ENCODE results near the gene HTR1A. TPM values are rescaled to one million over a fixed set of nuclear protein-coding genes. Genes with fewer than 3 reads are reported as not detected.

The HTR1A gene
- total RNA-seq, 4 donors from 2014 or later = not detected

DNA sequence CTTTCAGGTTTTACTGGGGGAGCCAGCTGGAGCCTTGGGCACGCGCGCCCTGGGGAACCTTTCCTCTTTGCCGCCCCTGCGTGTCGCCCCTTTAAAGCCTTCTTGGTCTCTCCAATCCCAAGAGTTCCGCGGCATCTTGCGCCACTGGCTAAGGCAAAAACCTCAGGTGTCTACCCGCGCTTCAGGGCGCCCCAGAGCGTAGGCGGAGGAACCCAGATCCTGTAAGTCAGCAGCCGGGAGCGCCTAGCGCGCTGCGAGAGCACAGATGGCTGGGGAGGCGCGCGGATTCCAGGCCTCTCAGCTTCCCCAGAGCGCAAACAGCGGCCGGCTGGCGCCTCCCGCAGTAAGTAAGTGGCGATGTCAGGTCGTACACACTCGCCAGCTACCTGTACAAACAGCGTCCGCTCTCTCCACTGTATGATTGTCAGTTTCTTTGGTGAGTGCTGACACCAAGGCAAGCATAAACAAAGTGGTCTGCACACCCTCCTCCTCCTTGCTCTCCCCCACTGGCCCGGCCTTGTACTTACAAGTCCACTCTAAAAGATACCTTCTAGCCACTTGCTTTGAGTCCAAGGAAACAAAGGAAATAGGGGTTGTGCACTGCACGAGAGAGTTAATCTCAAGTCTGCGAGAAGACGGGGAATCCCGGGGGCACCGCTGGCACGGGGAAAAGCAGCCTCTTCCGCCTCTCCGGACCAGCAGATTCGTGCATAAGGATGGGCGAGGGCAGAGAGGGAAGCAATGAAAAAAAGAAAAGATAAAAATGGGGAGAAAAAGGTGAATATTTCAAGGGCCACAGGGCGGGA is 2.9 kb downstream of the HTR1A start:
- WGBS, 2 donors (ENCODE audit: low coverage in 1 of 2) = 0 to 3% methylated on average over 15 to 20 of the region's 44 CpGs
- Histone ChIP-seq H3K9me3 (peaks cover 0 to 15% (median 0%) of the 10 kb centered on the region in 3 donors), H3K4me1 (no peaks in the 10 kb centered on the region), H3K27me3 (peaks cover 52% of the 10 kb centered on the region), H3K27ac (no peak overlapping the region), H3K36me3 (no peaks in the 10 kb centered on the region), H3K4me3 (no peak overlapping the region)
- ATAC-seq = no peak
- TF ChIP-seq EP300 (IDR thresholded peaks at IDR 0.05) = no peak
- TF ChIP-seq CTCF (IDR thresholded peaks at IDR 0.05) = no peak
- TF ChIP-seq POLR2AphosphoS5 (IDR thresholded peaks at IDR 0.05) = no peak
- no peak for TF ChIP-seq POLR2A (IDR thresholded peaks at IDR 0.05)

- peaks cover 0 to 15% (median 0%) of the 10 kb centered on the region in 3 donors for H3K9me3 ChIP-seq
- H3K4me3 ChIP-seq = no peak overlapping the region
- TF ChIP-seq EP300 (IDR thresholded peaks at IDR 0.05) = no peak
- TF ChIP-seq CTCF (IDR thresholded peaks at IDR 0.05) = no peak
- TF ChIP-seq POLR2AphosphoS5 (IDR thresholded peaks at IDR 0.05) = no peak
- TF ChIP-seq POLR2A (IDR thresholded peaks at IDR 0.05) = no peak
- peaks cover 52% of the 10 kb centered on the region for H3K27me3 ChIP-seq
- no peaks in the 10 kb centered on the region for H3K4me1 ChIP-seq
- ATAC-seq = no peak
- H3K36me3 ChIP-seq = no peaks in the 10 kb centered on the region
- 14 to 21% methylated on average over 3 of the region's 3 CpGs for WGBS, 2 donors (ENCODE audit: low coverage in 1 of 2)
- H3K27ac ChIP-seq = no peak overlapping the region
Measured at GRCh38 chr5:63958654-63959053, 3.6 kb downstream of the HTR1A start.

DNA sequence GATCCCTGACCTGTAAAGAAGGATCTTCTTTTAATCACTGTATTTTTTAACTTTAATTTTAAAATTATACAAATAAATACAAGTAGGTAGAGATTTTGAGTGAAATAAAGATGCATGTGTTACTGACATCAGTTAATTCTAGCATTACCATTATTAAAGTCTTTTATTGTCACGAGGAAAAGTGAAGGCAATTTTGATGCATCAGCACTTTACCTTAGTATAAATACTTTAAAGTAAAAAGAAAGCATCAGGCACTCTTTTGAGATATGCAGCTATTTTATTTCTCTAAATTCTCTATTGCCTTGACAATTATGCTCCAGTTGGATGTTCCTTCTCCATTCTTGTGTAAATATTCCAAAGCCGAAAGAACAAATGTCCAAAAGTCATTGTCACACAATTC is 4.6 kb downstream of the HTR1A start:
- H3K4me3 ChIP-seq = no peak overlapping the region
- no peak for TF ChIP-seq POLR2A (IDR thresholded peaks at IDR 0.05)
- no peak for TF ChIP-seq POLR2AphosphoS5 (IDR thresholded peaks at IDR 0.05)
- TF ChIP-seq EP300 (IDR thresholded peaks at IDR 0.05) = no peak
- TF ChIP-seq CTCF (IDR thresholded peaks at IDR 0.05) = no peak
- H3K9me3 ChIP-seq = peaks cover 0 to 15% (median 0%) of the 10 kb centered on the region in 3 donors
- peaks cover 45% of the 10 kb centered on the region for H3K27me3 ChIP-seq
- H3K36me3 ChIP-seq = no peaks in the 10 kb centered on the region
- H3K4me1 ChIP-seq = no peaks in the 10 kb centered on the region
- no peak for ATAC-seq
- no peak overlapping the region for H3K27ac ChIP-seq
- 65 to 75% methylated on average over 2 of the region's 2 CpGs for WGBS, 2 donors (ENCODE audit: low coverage in 1 of 2)

- no peak overlapping the region for H3K4me3 ChIP-seq
- WGBS, 2 donors (ENCODE audit: low coverage in 1 of 2) = 81 to 100% methylated on average over 1 to 3 of the region's 3 CpGs
- H3K27me3 ChIP-seq = peaks cover under 1% of the 10 kb centered on the region
- TF ChIP-seq EP300 (IDR thresholded peaks at IDR 0.05) (no peak), POLR2AphosphoS5 (IDR thresholded peaks at IDR 0.05) (no peak), POLR2A (IDR thresholded peaks at IDR 0.05) (no peak), CTCF (IDR thresholded peaks at IDR 0.05) (no peak)
- ATAC-seq = no peak
- H3K36me3 ChIP-seq = no peaks in the 10 kb centered on the region
- no peaks in the 10 kb centered on the region for H3K9me3 ChIP-seq
- H3K4me1 ChIP-seq = no peaks in the 10 kb centered on the region
- H3K27ac ChIP-seq = no peak overlapping the region
Measured at GRCh38 chr5:63953217-63953616, 9.0 kb downstream of the HTR1A start.

- Histone ChIP-seq H3K36me3 (no peaks in the 10 kb centered on the region), H3K9me3 (no peaks in the 10 kb centered on the region), H3K4me1 (no peaks in the 10 kb centered on the region), H3K27me3 (no peaks in the 10 kb centered on the region), H3K27ac (no peak overlapping the region), H3K4me3 (no peak overlapping the region)
- no peak for ATAC-seq
- no peak for TF ChIP-seq POLR2AphosphoS5 (IDR thresholded peaks at IDR 0.05)
- whole genome bisulfite sequencing, 2 donors (ENCODE audit: low coverage in 1 of 2) = 71 to 100% methylated on average over 1 of the region's 1 CpG
Measured at GRCh38 chr5:63935103-63935502, 27.1 kb downstream of the HTR1A start.
